Astrocyte (in vitro differentiated cells and primary cell): ENCODE data around the gene GAPVD1.

Experiments used
- EZH2 ChIP-seq: IDR thresholded peaks from 2 replicates; pipeline ENCODE4 v1.6.1; 2012; ENCODE audit warnings: mild to moderate bottlenecking, low read length, inconsistent platforms; ENCODE audit not compliant: insufficient read depth
- TF ChIP-seq, protein P1 (sequence below): IDR thresholded peaks from 2 replicates; pipeline ENCODE4 v1.5.1; 2011; ENCODE audit warnings: low read depth, mild to moderate bottlenecking, inconsistent platforms, low read length, moderate library complexity; ENCODE audit not compliant: insufficient read depth

DNA sequence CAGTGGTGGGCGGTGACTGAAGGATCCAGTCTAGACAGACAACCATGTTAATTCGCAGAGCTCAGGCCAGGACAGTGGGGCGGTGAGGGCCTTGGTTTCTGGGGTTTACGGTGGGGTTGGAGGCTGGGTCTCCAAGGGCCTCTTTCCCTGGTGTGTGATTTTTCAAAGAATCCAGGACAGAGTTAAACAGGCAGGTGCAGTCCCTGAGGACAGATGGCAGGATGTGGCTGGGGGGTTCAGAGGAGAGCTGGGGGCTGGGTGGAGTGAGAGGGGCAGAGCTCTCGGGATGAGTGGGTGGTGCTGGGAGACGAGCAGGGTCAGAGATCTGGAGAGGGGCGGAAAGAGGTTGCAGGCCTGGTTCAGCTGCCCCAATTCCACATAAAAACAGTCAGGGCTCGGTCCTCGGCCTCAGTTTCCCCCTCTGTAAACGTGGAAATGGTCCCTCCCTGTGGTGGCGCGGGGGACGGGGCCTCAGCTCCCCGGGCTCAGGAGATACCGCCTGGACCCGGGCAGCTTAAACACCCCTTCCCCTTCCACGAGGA lies 145.9 kb downstream of the GAPVD1 start:
- TF ChIP-seq, protein P1, sequence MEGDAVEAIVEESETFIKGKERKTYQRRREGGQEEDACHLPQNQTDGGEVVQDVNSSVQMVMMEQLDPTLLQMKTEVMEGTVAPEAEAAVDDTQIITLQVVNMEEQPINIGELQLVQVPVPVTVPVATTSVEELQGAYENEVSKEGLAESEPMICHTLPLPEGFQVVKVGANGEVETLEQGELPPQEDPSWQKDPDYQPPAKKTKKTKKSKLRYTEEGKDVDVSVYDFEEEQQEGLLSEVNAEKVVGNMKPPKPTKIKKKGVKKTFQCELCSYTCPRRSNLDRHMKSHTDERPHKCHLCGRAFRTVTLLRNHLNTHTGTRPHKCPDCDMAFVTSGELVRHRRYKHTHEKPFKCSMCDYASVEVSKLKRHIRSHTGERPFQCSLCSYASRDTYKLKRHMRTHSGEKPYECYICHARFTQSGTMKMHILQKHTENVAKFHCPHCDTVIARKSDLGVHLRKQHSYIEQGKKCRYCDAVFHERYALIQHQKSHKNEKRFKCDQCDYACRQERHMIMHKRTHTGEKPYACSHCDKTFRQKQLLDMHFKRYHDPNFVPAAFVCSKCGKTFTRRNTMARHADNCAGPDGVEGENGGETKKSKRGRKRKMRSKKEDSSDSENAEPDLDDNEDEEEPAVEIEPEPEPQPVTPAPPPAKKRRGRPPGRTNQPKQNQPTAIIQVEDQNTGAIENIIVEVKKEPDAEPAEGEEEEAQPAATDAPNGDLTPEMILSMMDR: no peak
- TF ChIP-seq EZH2: no peak
